C4-2B (cell line): Measurements from ENCODE around the gene TTLL8.
A peak's percentile ranks its signal among the peaks of the same experiment; 100 is the strongest.

Experiments used
- H3K27ac ChIP-seq: fragments of 450-650 bp; 2 replicates; pipeline ENCODE4 v1.5.1; 2017
- CTCF ChIP-seq: fragments of 450-650 bp; conservative IDR thresholded peaks from 2 replicates; pipeline ENCODE4 v1.5.1; 2017; ENCODE audit warnings: mild to moderate bottlenecking
- ZFX ChIP-seq: fragments of 450-650 bp; IDR thresholded peaks from 2 replicates; pipeline ENCODE4 v1.6.1; 2017

TTLL8 gene

GRCh38 chr22:50014655-50015401 lies 43.3 kb downstream of the TTLL8 start:
- TF ChIP-seq ZFX = no peak
- no peak overlapping the region for H3K27ac ChIP-seq

GRCh38 chr22:50014053-50014501 lies 44.0 kb downstream of the TTLL8 start:
- no peak for TF ChIP-seq CTCF
- no peak for TF ChIP-seq ZFX
- no peak overlapping the region for H3K27ac ChIP-seq

- TF ChIP-seq CTCF = no peak
- no peak for TF ChIP-seq ZFX
- H3K27ac ChIP-seq = no peak within 1 kb of the TSS
These were observed 45.6 kb downstream of the TTLL8 start, which contains the start of gene IL17REL for GRCh38 chr22:50012211-50013181. TSS of gene IL17REL (minus strand) at chr22:50012765. CDS start at chr22:50012646, 119 bp downstream.

- H3K27ac ChIP-seq = no peak overlapping the region
- TF ChIP-seq ZFX = no peak
- TF ChIP-seq CTCF = no peak
These were observed 46.5 kb downstream of the TTLL8 start for GRCh38 chr22:50011447-50012210.

- TF ChIP-seq ZFX (no peak), CTCF (no peak)
- no peak overlapping the region for H3K27ac ChIP-seq
These were observed 47.2 kb downstream of the TTLL8 start for GRCh38 chr22:50010676-50011446.

- peak overlapping the region; percentile 92; the same call in 1 of the 2 replicates for H3K27ac ChIP-seq
- TF ChIP-seq CTCF (no peak), ZFX (no peak)
These were observed 48.1 kb downstream of the TTLL8 start for GRCh38 chr22:50009765-50010675.
